ENCODE results near the gene SFTPB.
A peak's percentile ranks its signal among the peaks of the same experiment; 100 is the strongest.

The SFTPB gene

DNA sequence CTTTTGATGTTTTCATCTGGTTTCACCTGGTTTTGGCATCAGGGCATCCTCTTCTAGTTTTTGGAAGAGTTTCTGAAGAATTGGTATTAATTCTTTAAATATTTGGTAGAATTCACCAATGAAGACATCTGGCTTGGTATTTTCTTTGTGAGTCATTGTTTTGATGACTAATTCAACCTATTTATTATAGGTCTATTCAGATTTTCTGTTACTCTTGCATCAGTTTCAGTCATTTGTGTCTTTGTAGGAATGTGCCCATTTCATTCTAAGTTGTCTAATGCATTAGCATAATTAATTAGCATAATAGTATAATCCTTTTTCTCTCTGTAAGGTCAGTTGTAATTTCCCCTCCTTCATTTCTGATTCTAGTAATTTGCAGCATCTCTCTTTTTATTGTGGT lies 34.2 kb upstream of the SFTPB start:
- no peak for DNase-seq

GRCh38 chr2:85699325-85699724 lies 31.3 kb upstream of the SFTPB start:
- DNase-seq = no peak

DNA sequence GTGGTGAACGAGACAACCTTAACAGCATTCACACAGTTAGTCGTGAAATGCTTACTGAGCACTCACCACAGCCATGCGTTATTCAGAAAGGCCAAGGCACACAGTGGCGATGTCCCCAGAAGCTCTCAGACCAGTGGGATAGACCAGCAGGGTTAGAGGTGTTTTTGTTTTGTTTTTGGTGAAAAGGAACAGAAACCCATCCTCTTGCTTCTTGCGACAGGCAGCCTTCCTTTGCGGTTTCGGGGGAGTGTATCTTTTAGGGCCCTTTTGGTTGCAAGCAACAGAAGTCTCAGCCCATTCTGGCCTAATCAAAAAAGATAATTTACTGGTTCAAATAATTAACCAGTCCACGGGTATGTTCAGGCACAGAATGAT lies 30.9 kb upstream of the SFTPB start:
- DNase-seq = no peak

DNA sequence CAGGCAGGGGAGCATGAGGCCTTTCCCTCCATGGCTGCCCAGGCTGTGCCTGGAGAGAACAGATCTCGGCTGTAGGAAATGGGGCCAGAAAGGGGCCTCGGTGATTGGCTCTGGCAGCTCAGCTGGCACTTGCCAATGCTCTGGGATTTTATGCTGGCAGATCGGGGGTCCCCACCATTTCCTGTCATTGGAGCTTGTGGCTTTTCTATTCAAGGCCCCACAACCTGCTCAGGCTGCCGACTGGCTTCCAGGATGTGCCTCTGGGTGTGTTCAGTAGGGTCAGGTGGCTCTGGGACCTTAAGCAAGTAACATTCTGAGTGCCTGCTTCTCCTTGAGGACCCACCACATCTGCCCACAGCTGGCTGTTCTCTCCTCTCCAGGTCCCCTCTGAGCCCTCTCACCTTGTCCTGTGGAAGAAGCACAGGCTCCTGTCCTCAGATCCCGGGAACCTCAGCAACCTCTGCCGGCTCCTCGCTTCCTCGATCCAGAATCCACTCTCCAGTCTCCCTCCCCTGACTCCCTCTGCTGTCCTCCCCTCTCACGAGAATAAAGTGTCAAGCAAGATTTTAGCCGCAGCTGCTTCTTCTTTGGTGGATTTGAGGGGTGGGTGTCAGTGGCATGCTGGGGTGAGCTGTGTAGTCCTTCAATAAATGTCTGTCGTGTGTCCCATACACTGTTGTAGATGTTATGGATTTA lies 30.3 kb upstream of the SFTPB start:
- no peak for DNase-seq

- no peak for DNase-seq
Measured at GRCh38 chr2:85697716-85698115, 29.7 kb upstream of the SFTPB start.

DNA sequence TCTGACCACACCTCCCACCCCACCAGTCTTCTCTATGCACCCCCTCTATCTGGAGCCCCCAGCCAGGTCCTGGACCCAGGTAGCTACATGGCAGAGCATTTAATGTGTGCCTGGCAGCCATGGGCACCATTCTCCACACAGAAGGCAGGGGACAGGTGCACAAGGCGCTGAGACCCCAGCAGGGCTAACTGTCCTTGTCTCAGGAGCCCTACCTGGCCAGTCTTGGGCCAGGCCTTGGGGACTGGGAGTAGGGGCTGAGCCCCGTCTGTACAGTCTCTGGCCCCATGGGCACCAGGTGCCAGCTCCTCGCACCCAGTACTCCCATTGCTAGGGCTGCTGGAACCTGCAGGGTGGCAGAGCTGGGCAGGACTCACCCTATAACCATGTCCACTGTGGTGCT lies 29.1 kb upstream of the SFTPB start:
- no peak for DNase-seq

DNA sequence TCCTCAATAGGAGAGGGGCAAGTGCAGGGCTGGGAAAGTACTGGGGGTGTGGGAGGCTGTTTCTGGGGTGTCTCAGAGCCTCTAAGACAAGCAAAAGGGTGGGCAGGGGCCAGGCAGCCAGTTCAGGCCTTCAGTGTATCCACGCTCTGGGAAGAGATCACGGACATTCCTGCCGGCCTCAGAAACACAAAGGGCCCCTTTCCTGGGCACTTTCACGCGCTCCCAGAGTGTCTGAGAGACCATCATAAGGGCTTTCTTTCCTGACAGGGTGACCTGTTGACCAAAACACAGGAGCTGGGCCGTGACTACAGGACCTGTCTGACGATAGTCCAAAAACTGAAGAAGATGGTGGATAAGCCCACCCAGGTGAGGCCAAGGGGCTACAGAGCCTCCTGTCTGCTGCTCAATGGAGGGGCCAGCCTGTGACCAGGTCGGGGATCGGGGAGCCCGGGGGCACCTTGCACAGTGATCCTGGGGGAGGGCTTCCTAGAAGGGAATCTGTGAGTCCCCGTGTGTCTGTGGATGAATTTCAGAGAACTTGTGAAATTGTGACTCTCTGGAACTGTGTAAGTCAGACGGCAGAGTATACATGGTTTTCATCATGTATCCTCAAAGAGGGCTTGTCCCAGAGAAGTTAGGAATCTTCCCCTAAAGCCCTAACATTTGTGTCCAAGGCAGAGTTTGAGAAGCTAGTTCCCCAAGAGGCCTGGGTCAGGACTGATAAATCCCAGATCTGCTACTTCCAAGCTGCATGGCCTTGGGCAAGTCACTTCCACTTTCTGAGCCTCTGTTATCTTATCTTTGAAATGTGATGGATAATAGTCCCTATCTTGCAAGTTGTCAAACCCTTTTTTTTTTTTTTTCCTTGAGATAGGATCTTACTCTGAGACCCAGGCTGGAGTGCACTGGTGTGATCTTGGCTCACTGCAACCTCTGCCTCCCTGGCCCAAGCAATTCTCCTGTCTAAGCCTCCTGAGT lies 28.0 kb upstream of the SFTPB start:
- DNase-seq = no peak

DNA sequence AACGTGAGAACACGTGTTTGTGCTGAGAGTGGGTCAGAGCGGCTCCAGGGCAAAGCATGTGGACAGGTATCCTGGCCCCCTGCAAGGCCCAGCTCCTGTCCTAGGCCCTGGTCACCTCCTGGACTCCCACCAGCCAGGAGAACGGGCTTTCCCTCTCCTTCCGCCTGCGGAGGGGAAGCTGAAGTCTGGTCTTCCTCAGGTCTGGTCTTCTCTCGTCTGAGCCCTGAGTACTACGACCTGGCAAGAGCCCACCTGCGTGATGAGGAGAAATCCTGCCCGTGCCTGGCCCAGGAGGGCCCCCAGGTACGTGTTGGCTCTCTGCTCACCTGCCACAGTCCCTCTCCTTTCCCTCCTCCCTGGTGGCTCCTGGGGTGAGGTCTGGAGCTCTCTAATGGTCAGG lies 27.1 kb upstream of the SFTPB start:
- DNase-seq = no peak

GRCh38 chr2:85694052-85695025 lies 26.3 kb upstream of the SFTPB start, which contains the start of gene GNLY:
TSS of gene GNLY (plus strand) at chr2:85694358. CDS start at chr2:85694419, 61 bp downstream.
- DNase-seq = peak in 1 of 2 donors; percentile 41

DNA sequence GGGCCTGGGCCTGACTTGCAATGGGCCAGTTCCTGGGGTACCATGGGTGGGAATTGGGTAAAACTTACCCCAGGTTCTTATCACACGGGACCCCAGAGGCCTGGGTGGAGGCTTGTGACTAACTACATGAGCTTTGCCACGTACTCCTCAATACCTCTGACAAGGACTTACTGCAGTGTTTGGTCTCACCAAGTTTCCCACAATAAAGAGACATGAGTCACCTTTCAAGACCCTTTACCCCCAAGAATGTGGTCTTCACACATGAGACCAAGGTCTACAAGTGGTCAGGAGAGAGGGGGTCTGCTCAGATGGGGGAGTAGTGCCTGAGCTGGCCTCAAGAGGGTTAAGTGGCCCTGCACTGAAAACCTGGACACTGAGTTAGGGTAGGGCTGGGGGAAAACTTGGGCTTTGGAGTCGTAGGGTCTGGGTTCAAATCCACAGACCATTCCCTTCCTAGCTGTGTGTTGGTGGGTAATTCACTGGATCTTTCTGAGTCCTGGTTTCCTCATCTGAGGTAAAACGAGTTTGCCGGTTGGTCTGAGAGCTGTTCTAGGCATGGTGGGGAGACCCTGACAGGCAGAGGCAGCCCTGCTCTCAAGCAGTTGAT lies 24.1 kb upstream of the SFTPB start:
- no peak for DNase-seq

DNA sequence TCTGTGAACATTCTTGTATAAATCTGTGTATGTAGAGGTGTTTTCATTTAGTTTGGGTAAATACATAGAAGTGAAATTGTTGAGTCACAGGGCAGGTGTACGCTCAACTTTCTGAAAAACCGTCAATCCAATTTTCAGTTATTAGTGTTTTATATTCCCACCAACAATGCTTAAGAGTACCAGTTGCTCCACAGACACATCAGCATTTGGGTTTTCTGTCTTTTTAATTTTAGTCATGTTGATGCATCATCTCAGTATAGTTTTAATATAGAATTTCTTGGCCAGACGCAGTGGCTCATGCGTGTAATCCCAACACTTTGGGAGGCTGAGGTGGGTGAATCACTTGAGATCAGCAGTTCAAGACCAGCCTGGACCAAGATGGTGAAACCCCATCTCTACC lies 22.9 kb upstream of the SFTPB start:
- no peak for DNase-seq

DNA sequence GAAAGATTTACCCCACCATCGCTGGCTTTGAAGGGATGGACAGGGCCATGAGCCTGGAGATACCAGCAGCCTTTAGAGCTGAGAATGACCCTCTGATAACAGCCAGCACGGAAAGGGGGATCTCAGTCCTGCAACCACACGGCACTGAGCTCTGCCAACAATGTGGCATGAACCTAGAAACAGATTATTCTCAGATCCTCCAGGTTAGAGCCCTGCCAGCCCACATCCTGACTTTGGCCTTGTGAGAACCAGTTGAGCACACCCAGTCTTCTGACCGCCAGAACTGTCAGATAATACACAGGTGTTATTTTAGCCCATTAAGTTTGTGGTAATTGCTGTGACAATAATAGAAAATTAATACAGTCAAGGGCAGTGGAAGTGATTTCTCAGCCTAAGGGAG lies 16.8 kb upstream of the SFTPB start:
- no peak for DNase-seq

GRCh38 chr2:85684380-85684779 lies 16.4 kb upstream of the SFTPB start:
- no peak for DNase-seq

GRCh38 chr2:85682378-85682777 lies 14.4 kb upstream of the SFTPB start:
- no peak for DNase-seq

GRCh38 chr2:85681776-85682175 lies 13.8 kb upstream of the SFTPB start:
- no peak for DNase-seq

- DNase-seq = no peak
Measured at GRCh38 chr2:85681372-85681763, 13.4 kb upstream of the SFTPB start.

DNA sequence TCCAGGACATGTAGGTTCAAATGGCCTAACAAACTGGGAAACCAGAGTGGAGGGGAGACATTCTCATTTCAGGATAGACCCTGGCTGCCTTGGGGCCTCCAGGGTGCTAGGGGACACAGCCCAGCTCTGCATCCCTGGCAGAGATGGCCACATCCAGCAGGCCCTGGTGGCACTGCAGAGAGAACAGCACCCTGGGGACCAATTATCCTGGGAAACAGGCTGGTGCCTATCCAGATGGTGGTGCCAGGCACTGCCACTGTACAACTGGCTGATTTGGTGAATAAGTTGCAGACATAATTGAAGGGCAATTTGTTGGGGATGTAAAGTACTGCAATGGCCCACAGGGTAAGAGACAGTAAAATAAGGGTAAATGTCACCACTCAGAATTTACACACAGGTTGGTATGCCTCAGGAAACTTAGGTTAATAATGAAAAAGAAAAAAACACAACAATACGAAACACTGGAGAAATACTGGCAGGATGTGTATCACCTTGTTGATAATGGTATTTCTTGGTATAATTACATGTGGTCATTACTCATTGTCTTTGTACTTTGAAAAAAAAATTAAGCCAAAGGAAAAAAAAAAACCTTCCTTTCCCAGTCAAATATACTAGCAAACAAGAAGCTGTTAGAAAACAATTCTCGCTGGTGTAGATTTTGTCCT lies 12.8 kb upstream of the SFTPB start:
- DNase-seq = no peak

- DNase-seq = peak; percentile 72 to 74
Measured at GRCh38 chr2:85678794-85679672, 11.0 kb upstream of the SFTPB start.

GRCh38 chr2:85678377-85678776 lies 10.4 kb upstream of the SFTPB start:
- no peak for DNase-seq

DNA sequence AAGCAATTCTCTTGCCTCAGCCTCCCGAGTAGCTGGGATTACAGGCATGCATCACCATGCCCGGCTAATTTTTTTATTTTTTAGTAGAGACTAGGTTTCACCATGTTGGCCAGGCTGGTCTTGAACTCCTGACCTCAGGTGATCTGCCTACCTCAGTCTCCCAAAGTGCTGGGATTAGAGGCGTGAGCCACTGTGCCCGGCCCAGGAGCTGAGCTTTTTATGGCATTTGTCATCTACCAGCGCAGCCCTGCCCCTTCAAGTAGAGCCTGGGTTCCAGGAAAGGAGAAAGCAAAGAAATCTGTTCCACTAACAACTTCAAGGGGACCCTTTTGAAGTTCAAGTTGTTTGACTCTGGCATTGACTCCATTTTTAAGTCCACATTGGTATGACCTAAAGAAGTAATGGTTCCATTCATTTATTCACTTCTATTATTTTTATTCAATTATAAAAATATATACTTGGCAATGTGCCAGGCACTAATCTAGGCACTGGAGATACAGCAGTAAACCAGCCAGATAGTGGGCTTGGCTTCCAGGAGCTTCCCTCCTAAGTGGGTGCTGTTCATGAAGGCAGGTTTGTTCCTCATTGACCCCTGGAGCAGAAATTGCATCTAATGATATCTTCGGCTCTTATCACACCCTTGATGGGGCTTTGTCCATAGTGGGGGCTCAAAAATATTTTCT lies 8.0 kb upstream of the SFTPB start:
- DNase-seq = no peak
